PC-9 (cell line): ENCODE data around the gene LMF1.

ENCODE experiments used
- EZH2 ChIP-seq: fragments of 200-600 bp; sonication (generic); IDR thresholded peaks from 2 replicates; pipeline ENCODE4 v1.8.0; 2017; ENCODE audit warnings: antibody characterized with exemption, low read depth
- TF ChIP-seq, protein P1 (sequence below): fragments of 200-600 bp; sonication (generic); conservative IDR thresholded peaks from 2 replicates; pipeline ENCODE4 v1.6.1; 2017; ENCODE audit warnings: mixed run types, antibody characterized with exemption, mild to moderate bottlenecking, moderate library complexity

- TF ChIP-seq, protein P1, sequence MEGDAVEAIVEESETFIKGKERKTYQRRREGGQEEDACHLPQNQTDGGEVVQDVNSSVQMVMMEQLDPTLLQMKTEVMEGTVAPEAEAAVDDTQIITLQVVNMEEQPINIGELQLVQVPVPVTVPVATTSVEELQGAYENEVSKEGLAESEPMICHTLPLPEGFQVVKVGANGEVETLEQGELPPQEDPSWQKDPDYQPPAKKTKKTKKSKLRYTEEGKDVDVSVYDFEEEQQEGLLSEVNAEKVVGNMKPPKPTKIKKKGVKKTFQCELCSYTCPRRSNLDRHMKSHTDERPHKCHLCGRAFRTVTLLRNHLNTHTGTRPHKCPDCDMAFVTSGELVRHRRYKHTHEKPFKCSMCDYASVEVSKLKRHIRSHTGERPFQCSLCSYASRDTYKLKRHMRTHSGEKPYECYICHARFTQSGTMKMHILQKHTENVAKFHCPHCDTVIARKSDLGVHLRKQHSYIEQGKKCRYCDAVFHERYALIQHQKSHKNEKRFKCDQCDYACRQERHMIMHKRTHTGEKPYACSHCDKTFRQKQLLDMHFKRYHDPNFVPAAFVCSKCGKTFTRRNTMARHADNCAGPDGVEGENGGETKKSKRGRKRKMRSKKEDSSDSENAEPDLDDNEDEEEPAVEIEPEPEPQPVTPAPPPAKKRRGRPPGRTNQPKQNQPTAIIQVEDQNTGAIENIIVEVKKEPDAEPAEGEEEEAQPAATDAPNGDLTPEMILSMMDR: no peak
- TF ChIP-seq EZH2: no peak
Observed at GRCh38 chr16:847151-847550, 123.6 kb downstream of the LMF1 start.
